Esophagus squamous epithelium (tissue), 5 donors: Measurements from ENCODE around the gene YAF2. TPM values are rescaled to one million over a fixed set of nuclear protein-coding genes. Genes with fewer than 3 reads are reported as not detected.
"Not testable (repeated sequence)": the region's sequence is repeated elsewhere in the genome, so short reads cannot be mapped to it uniquely, and the experiment has no call there.

Experiments used
- DNase-seq: peaks from one replicate; lab custom pipeline; 2025; lab: John Stamatoyannopoulos, UW
- H3K27ac ChIP-seq, 4 donors: fragments of 200-600 bp; sonication (generic); one replicate each; pipeline ENCODE4 v1.5.1; 2016 to 2019; ENCODE audit warnings: mild to moderate bottlenecking in 1 of 4
- H3K27me3 ChIP-seq, 4 donors: fragments of 200-600 bp; sonication (generic); 1 replicate in 3 of 4; 2 replicates in 1 of 4; pipeline versions ENCODE4 v1.5.1 to v1.6.0; 2017 to 2021; ENCODE audit warnings: antibody characterized with exemption in 1 of 4
- H3K36me3 ChIP-seq, 3 donors: fragments of 200-600 bp; sonication (generic); one replicate each; pipeline ENCODE4 v1.5.1; 2016 to 2019
- H3K4me1 ChIP-seq, 3 donors: fragments of 200-600 bp; sonication (generic); one replicate each; pipeline ENCODE4 v1.5.1; 2017 to 2019
- H3K4me3 ChIP-seq, 4 donors: fragments of 200-600 bp; sonication (generic); 1 replicate in 3 of 4; 2 replicates in 1 of 4; pipeline ENCODE4 v1.5.1; 2016 to 2019; ENCODE audit warnings: mild to moderate bottlenecking in 2 of 4, moderate library complexity in 1 of 4
- H3K9me3 ChIP-seq, 3 donors: fragments of 200-600 bp; sonication (generic); one replicate each; pipeline ENCODE4 v1.5.1; 2016 to 2019
- CTCF ChIP-seq, 6 experiments: fragments of 450-650 bp in 4 of 6; fragments of 200-600 bp in 2 of 6; sonication (generic) in 2 of 6; IDR thresholded peaks; one replicate each; pipeline ENCODE4 v1.5.1; 2016 to 2019; ENCODE audit warnings: antibody characterized with exemption in 6 of 6, mild to moderate bottlenecking in 4 of 6, moderate library complexity in 4 of 6
- POLR2A ChIP-seq, 4 donors: fragments of 450-650 bp; IDR thresholded peaks; one replicate each; pipeline ENCODE4 v1.6.1; 2017; ENCODE audit warnings: antibody characterized with exemption in 4 of 4, mild to moderate bottlenecking in 4 of 4, moderate library complexity in 3 of 4
- WGBS, 2 donors: methylation state at CpG; one replicate each; pipeline ENCODE4 v1.1.5; 2018; 5-methylcytosine and 5-hydroxymethylcytosine counted together
- intact Hi-C: fragments of 100-400 bp; cut with DNase I; formaldehyde crosslinking; loops from one replicate; pipeline ENCODE4 v1.15.0; 2022
- total RNA-seq, 4 donors: library from RNA; depleted of rRNA; stranded (reverse); fragments of >200 nt; gene quantifications; one replicate each; pipeline ENCODE4 v1.1.0, GENCODE V29; 2016
- donor health status: DM: yes; HTN: yes; CAD: no.

Gene YAF2
- total RNA-seq, 4 donors from 2014 or later, result 4.9 to 25.2 (median 12.4) TPM

- no peaks in the 10 kb centered on the region for H3K27me3 ChIP-seq
- peak overlapping the region; percentile 67 to 97 (median 91) for H3K4me3 ChIP-seq
- peak; percentile 17 for DNase-seq
- H3K9me3 ChIP-seq, result no peaks in the 10 kb centered on the region
- peaks cover 0 to 21% (median 0%) of the 10 kb centered on the region in 3 donors for H3K36me3 ChIP-seq
- WGBS, 2 donors, result 0 to 1% methylated on average over 7 to 15 of the region's 56 CpGs
- peak overlapping the region; percentile 90 to 98 (median 96) for H3K27ac ChIP-seq
- H3K4me1 ChIP-seq, result peaks cover 4 to 40% (median 18%) of the 10 kb centered on the region in 3 donors
- TF ChIP-seq CTCF (IDR thresholded peaks at IDR 0.05) (peak in 4 of 6 experiments; percentile 15 to 55 (median 36)), POLR2A (IDR thresholded peaks at IDR 0.05) (no peak)
- intact Hi-C loops, result loop anchor here (10.0 kb wide), 1 partner anchor 82 kb away; no protein-coding TSS in a partner anchor
These were observed 796 bp downstream of the YAF2 start for GRCh38 chr12:42237052-42237852.

- TF ChIP-seq POLR2A (IDR thresholded peaks at IDR 0.05) (no peak), CTCF (IDR thresholded peaks at IDR 0.05) (no peak)
- Histone ChIP-seq H3K27ac (peak overlapping the region; percentile 44 to 90 (median 62)), H3K9me3 (no peaks in the 10 kb centered on the region), H3K36me3 (peaks cover 0 to 21% (median 0%) of the 10 kb centered on the region in 3 donors), H3K4me1 (peaks cover 4 to 40% (median 18%) of the 10 kb centered on the region in 3 donors), H3K4me3 (peak overlapping the region in 1 of 4 donors; percentile 12), H3K27me3 (no peaks in the 10 kb centered on the region)
- DNase-seq, result no peak
- WGBS, 2 donors, result 61 to 65% methylated on average over 4 of the region's 4 CpGs
- intact Hi-C loops, result loop anchor here (10.0 kb wide), 1 partner anchor 81 kb away; no protein-coding TSS in a partner anchor
These were observed 2.0 kb downstream of the YAF2 start for GRCh38 chr12:42236017-42236416.

DNA sequence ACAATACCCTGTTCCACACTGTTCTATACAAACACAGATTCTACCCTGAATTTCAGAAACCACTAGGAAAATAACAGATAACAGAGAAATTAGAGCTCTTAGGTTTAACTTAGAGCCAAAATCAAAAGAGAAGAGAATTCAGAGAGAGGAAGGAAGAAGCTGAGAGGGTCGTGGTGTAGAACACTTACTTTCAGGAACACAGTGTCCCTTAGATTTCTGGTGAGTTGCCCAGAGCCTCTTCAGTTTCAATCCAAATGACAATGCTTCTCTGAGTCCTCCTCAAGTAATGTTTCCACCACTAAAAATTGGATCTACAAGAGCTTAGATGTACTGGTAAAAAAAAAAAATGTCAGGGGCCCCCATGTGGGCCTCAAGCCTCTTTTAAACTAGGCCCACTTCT is 2.6 kb downstream of the YAF2 start:
- TF ChIP-seq POLR2A (IDR thresholded peaks at IDR 0.05), result no peak
- TF ChIP-seq CTCF (IDR thresholded peaks at IDR 0.05), result no peak
- DNase-seq, result no peak
- Histone ChIP-seq H3K27me3 (no peaks in the 10 kb centered on the region), H3K4me1 (peaks cover 4 to 40% (median 18%) of the 10 kb centered on the region in 3 donors), H3K27ac (peak overlapping the region; percentile 44 to 90 (median 62)), H3K4me3 (peak overlapping the region in 1 of 4 donors; percentile 12), H3K9me3 (no peaks in the 10 kb centered on the region), H3K36me3 (peaks cover 0 to 21% (median 0%) of the 10 kb centered on the region in 3 donors)
- WGBS, 2 donors, result 5 to 7% methylated on average over 1 of the region's 1 CpG
- intact Hi-C loops, result loop anchor here (10.0 kb wide), 1 partner anchor 81 kb away; no protein-coding TSS in a partner anchor

GRCh38 chr12:42234970-42235369 is 3.1 kb downstream of the YAF2 start:
- peak overlapping the region in 1 of 4 donors; percentile 12 for H3K4me3 ChIP-seq

DNA sequence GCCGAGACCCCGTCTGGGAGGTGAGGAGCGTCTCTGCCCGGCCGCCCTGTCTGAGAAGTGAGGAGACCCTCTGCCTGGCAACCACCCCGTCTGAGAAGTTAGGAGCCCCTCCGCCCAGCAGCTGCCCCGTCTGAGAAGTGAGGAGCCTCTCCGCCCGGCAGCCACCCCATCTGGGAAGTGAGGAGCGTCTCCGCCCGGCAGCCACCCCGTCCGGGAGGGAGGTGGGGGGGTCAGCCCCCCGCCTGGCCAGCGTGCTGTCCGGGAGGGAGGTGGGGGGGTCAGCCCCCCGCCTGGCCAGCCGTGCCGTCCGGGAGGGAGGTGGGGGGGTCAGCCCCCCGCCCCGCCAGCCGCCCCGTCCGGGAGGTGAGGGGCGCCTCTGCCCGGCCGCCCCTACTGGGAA is 10.5 kb downstream of the YAF2 start:
- peaks cover 0 to 15% (median 0%) of the 10 kb centered on the region in 3 donors for H3K36me3 ChIP-seq
- intact Hi-C loops, H3K4me3 ChIP-seq, H3K4me1 ChIP-seq, H3K9me3 ChIP-seq, H3K27ac ChIP-seq, H3K27me3 ChIP-seq, DNase-seq: not testable (repeated sequence)
- whole genome bisulfite sequencing, 2 donors, result no CpG with 5 or more reads among the region's 30 CpGs

More at GRCh38 chr12:42234970-42235369, 3.1 kb downstream of the YAF2 start:
- Histone ChIP-seq H3K4me1 (peaks cover 4 to 40% (median 18%) of the 10 kb centered on the region in 3 donors), H3K27ac (peak overlapping the region in 3 of 4 donors; percentile 46 to 90 (median 78)), H3K9me3 (no peaks in the 10 kb centered on the region), H3K36me3 (peaks cover 0 to 23% (median 0%) of the 10 kb centered on the region in 3 donors), H3K27me3 (no peaks in the 10 kb centered on the region)
- WGBS, 2 donors, result 50 to 63% methylated on average over 2 of the region's 2 CpGs
- intact Hi-C loops, result loop anchor here (10.0 kb wide), 1 partner anchor 80 kb away; no protein-coding TSS in a partner anchor
- TF ChIP-seq POLR2A (IDR thresholded peaks at IDR 0.05) (no peak), CTCF (IDR thresholded peaks at IDR 0.05) (no peak)
- no peak for DNase-seq

DNA sequence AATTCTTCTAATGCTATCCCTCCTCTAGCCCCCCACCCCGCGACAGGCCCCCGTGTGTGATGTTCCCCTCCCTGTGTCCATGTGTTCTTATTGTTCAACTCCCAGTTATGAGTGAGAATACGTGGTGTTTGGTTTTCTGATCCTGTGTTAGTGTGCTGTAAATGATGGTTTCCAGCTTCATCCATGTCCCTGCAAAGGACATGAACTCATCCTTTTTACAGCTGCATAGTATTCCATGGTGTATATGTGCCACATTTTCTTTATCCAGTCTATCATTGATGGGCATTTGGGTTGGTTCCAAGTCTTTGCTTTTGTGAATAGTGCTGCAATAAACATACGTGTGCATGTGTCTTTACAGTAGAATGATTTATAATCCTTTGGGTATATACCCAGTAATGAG is 13.5 kb downstream of the YAF2 start:
- 95 to 98% methylated on average over 5 of the region's 5 CpGs for WGBS, 2 donors
- H3K9me3 ChIP-seq, H3K36me3 ChIP-seq, DNase-seq, H3K4me3 ChIP-seq, H3K4me1 ChIP-seq, H3K27ac ChIP-seq, H3K27me3 ChIP-seq, intact Hi-C loops: not testable (repeated sequence)
